ENCODE data around the gene ARMC7. TPM values are rescaled to one million over a fixed set of nuclear protein-coding genes. Genes with fewer than 3 reads are reported as not detected.

The ARMC7 gene
- total and polyA plus RNA-seq, 10 of the 15 experiments (the other 5 are each of a cell fraction or from before 2014, with no cell fraction given): 1.5 to 19.8 (median 6.3) TPM

GRCh38 chr17:75152922-75153779 lies 43.4 kb downstream of the ARMC7 start:
- no peak for DNase-seq (ENCODE audit: low read depth, low spot score)
- Histone ChIP-seq H3K9ac (ENCODE audit: control insufficient read depth, insufficient read depth, low read length) (peak overlapping the region; percentile 91), H3K36me3 (ENCODE audit: control insufficient read depth in 2 of 2, insufficient read depth in 2 of 2, low read length in 1 of 2) (peaks cover 2 to 3% of the 10 kb centered on the region in 2 experiments; a peak in 3 of 4 replicates), H3K27ac (ENCODE audit: control insufficient read depth, insufficient read depth) (peak overlapping the region; percentile 90), H3K4me2 (ENCODE audit: control insufficient read depth, insufficient read depth) (peak overlapping the region; percentile 89), H3K27me3 (replicated peaks in 1 of 2; ENCODE audit: control insufficient read depth in 2 of 2, insufficient read depth in 2 of 2, low read length in 1 of 2) (no peaks in the 10 kb centered on the region), H3K4me3 (peak overlapping the region; percentile 90), H4K20me1 (ENCODE audit: control insufficient read depth, insufficient read depth) (no peaks in the 10 kb centered on the region), H3K9me3 (replicated peaks; ENCODE audit: control insufficient read depth, insufficient read depth, low read length) (no peaks in the 10 kb centered on the region), H3K79me2 (ENCODE audit: control insufficient read depth, insufficient read depth, low read length) (peaks cover 59% of the 10 kb centered on the region), H3K4me1 (ENCODE audit: control insufficient read depth, insufficient read depth, low read length) (peaks cover 6% of the 10 kb centered on the region), H2AFZ (ENCODE audit: control insufficient read depth, low read depth, low read length) (peak overlapping the region; percentile 15)
- TF ChIP-seq YBX1 (IDR thresholded peaks at IDR 0.05) (no peak), ZSCAN29 (IDR thresholded peaks at IDR 0.05) (no peak), BCL11A (IDR thresholded peaks at IDR 0.05; ENCODE audit: low read depth, low read length) (no peak), ZBED1 (IDR thresholded peaks at IDR 0.05; ENCODE audit: borderline replicate concordance) (no peak), POLR2AphosphoS5 (IDR thresholded peaks at IDR 0.05; ENCODE audit: low read length) (peak; percentile 36; the same call in 1 of the 2 replicates), BHLHE40 (IDR thresholded peaks at IDR 0.05; ENCODE audit: borderline replicate concordance in 1 of 2, low read depth in 2 of 2, low read length in 1 of 2) (peak in 1 of 2 experiments; percentile 23; a peak in 1 of 4 replicates), YY1 (IDR thresholded peaks at IDR 0.05; ENCODE audit: low read depth, low read length) (peak; percentile 84), POLR2AphosphoS2 (IDR thresholded peaks at IDR 0.05; ENCODE audit: low read depth, low read length) (no peak), EGR1 (IDR thresholded peaks at IDR 0.05; ENCODE audit: borderline replicate concordance in 1 of 2, low read depth in 2 of 2, low read length in 2 of 2) (0 out of 3 replicates have a peak, but pooled peaks of 1 of the 2 experiments have one; percentile 4)
- TF ChIP-seq, protein P1, sequence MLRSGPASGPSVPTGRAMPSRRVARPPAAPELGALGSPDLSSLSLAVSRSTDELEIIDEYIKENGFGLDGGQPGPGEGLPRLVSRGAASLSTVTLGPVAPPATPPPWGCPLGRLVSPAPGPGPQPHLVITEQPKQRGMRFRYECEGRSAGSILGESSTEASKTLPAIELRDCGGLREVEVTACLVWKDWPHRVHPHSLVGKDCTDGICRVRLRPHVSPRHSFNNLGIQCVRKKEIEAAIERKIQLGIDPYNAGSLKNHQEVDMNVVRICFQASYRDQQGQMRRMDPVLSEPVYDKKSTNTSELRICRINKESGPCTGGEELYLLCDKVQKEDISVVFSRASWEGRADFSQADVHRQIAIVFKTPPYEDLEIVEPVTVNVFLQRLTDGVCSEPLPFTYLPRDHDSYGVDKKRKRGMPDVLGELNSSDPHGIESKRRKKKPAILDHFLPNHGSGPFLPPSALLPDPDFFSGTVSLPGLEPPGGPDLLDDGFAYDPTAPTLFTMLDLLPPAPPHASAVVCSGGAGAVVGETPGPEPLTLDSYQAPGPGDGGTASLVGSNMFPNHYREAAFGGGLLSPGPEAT (IDR thresholded peaks at IDR 0.05; ENCODE audit: low read depth): 0 out of 2 replicates have a peak, but pooled peaks have one; percentile 21
- RAD21 ChIA-PET (ENCODE audit: unreplicated experiment): interaction anchor here (0.6 kb wide), 1 partner anchor 166 kb away, joined by 3 read pairs; no protein-coding TSS in a partner anchor
- SMC1A ChIA-PET (ENCODE audit: uncharacterized antibody, unreplicated experiment): no interaction called here
- no TSS peak for BruUV-seq (replicated peaks)
- CTCF ChIA-PET: interaction anchor here (0.9 kb wide), 1 partner anchor 136 kb away, joined by 3 read pairs; the partner anchor contains the start of gene SLC25A19
- under 1% methylated on average over 28 of the region's 28 CpGs for WGBS (ENCODE audit: insufficient coverage, insufficient replicate concordance, low lambda C conversion rate, missing lambda C conversion rate)
- FAIRE-seq: peak; percentile 61
- intact Hi-C loops (cut with micrococcal nuclease; ENCODE audit: unreplicated experiment) (no loop called here), in situ Hi-C loops (cut with MboI) (no loop called here)
- POLR2A ChIA-PET: interaction anchor here (0.5 to 0.6 kb wide), 3 partner anchors 18 to 98 kb away, joined by 3 to 4 read pairs (median 4); no protein-coding TSS in a partner anchor
- ATAC-seq: peak; percentile 49

Data from GM12878 (cell line).